Adipocyte (in vitro differentiated cells): ENCODE results near the gene PITHD1.
"Not testable (repeated sequence)": the region's sequence is repeated elsewhere in the genome, so short reads cannot be mapped to it uniquely, and the experiment has no call there.

Source experiments
- DNase-seq: peaks from one replicate; pipeline ENCODE4 v3.0.0-alpha.2; 2015; ENCODE audit warnings: low read depth
- H3K27me3 ChIP-seq: replicated peaks from 2 replicates; pipeline ENCODE4 v1.7.0; 2013; ENCODE audit warnings: mild to moderate bottlenecking, low read length, moderate library complexity; ENCODE audit not compliant: control insufficient read depth, insufficient read depth
- H3K36me3 ChIP-seq: 2 replicates; pipeline ENCODE4 v1.7.0; 2013; ENCODE audit warnings: low read length, mild to moderate bottlenecking, moderate library complexity; ENCODE audit not compliant: control insufficient read depth, insufficient read depth, severe bottlenecking
- H3K4me1 ChIP-seq: 2 replicates; pipeline ENCODE4 v1.7.0; 2013; ENCODE audit warnings: mild to moderate bottlenecking, low read length, moderate library complexity; ENCODE audit not compliant: control insufficient read depth, insufficient read depth
- H3K4me3 ChIP-seq: 2 replicates; pipeline ENCODE4 v1.7.0; 2013; ENCODE audit warnings: mild to moderate bottlenecking, low read length, moderate library complexity
- H3K9ac ChIP-seq: 2 replicates; pipeline ENCODE4 v1.7.0; 2013; ENCODE audit warnings: mild to moderate bottlenecking, low read length, moderate library complexity
- H3K9me3 ChIP-seq: 2 replicates; pipeline ENCODE4 v1.7.0; 2013; ENCODE audit warnings: mild to moderate bottlenecking, low read length, moderate library complexity; ENCODE audit not compliant: control insufficient read depth

Gene PITHD1

DNA sequence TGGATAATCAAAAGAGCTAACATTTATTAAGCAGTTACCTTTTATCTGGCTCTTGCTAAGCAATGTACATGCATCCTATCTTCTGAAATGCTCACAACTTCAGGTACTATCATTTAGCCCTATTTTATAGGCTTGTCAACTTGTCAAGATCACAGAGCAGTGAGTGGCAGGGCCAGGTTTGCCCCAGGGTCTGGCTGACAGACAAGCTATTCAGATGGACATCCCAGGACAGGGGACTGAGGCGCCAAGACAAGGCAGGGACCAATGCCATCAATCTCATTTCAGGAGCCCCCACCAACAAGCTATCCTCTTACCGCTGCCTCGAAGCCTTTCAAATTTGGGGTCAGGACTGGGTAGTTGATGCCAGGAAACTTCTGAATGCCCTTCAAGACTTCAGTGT, 38.1 kb downstream of the PITHD1 start:
- H3K27me3 ChIP-seq: no peaks in the 10 kb centered on the region
- H3K9ac ChIP-seq: no peak overlapping the region
- peaks cover 72% of the 10 kb centered on the region for H3K36me3 ChIP-seq
- DNase-seq: no peak
- no peaks in the 10 kb centered on the region for H3K4me1 ChIP-seq
- H3K9me3 ChIP-seq: no peaks in the 10 kb centered on the region
- no peak overlapping the region for H3K4me3 ChIP-seq

DNA sequence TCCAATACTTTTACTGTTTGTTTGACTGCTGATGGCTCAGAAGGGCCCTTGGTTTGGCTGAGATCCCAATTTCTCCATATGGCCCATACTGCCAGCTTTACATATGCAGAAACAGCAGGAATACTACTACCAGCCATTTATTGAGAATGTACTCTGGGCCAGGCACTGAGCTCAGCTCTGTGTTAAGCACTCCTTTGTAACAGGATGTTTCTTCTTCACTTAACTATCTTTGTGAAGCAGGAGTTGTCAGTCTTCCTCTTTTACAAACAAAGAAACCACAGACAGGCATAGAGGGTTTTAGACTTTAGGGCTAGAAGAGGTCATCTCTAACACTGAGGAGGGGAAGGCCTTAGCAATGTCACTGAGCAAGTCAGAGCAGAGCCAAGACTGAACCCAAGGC, 38.7 kb downstream of the PITHD1 start:
- Histone ChIP-seq H3K36me3 (peaks cover 66% of the 10 kb centered on the region), H3K9me3 (no peaks in the 10 kb centered on the region), H3K4me1 (no peaks in the 10 kb centered on the region), H3K9ac (no peak overlapping the region), H3K27me3 (no peaks in the 10 kb centered on the region), H3K4me3 (no peak overlapping the region)
- no peak for DNase-seq

DNA sequence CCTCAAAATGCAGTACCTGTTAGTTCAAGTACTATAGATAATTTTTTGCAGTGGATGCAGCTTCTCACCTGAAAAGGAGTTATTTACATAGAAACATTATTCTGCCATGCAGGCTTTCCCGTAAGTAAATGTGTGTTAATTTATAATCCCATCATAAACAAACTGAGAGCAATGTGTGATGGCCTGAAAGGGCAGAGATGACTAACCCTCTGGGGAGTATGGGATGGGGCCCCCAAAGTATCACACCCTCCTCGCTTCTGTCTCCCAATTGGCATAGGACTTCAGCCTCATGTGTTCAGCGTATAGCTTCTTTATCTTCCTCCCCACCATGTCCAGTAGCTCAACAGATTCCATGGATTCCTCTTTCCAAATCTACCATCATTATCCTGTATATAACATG, 39.4 kb downstream of the PITHD1 start:
- Histone ChIP-seq H3K36me3 (peaks cover 59% of the 10 kb centered on the region), H3K27me3 (no peaks in the 10 kb centered on the region)

DNA sequence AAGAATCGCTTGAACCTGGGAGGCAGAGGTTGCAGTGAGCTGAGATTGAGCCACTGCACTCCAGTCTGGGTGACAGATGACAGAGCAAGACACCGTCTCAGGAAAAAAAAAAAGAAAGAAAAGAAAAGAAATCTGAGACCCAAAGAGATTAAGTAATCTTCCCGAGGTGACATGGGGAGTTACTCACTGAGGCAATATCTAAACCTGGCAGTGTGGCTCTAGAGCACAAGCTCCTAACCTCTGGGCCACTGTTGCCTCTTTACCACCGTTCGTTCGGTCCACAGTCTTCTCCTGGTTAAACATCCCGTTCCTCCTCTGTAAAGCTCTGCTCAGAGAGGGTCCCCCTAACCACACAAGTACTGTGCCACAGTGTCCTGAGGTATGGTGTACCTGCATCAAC, 45.5 kb downstream of the PITHD1 start:
- no peak for DNase-seq
- Histone ChIP-seq H3K4me1 (peaks cover 16% of the 10 kb centered on the region), H3K36me3 (peaks cover 8% of the 10 kb centered on the region), H3K4me3 (peak overlapping the region; percentile 99), H3K9ac (no peak overlapping the region), H3K27me3 (no peaks in the 10 kb centered on the region), H3K9me3 (no peaks in the 10 kb centered on the region)

More for the DNA sequence above, 39.4 kb downstream of the PITHD1 start:
- Histone ChIP-seq H3K9me3 (no peaks in the 10 kb centered on the region), H3K9ac (no peak overlapping the region), H3K4me1 (no peaks in the 10 kb centered on the region), H3K4me3 (no peak overlapping the region)
- DNase-seq: no peak

DNA sequence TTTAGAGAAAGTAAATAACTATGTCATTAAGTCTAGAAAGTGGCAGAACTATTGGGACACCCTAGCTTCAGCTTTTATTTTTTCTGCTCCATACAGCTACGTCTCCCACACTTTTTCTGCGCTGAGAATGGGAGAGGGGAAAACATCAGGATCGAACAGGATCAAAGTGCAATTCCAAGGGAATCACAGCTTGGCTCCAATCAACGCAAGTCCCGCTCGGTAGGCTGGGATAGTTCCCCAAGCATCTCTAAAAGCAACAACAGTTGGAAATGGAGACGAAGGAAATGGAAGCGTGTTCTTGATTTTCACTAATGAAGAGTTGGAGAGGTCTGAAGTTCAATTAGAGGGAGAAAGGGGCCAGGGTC, 46.5 kb downstream of the PITHD1 start:
- Histone ChIP-seq H3K4me3 (peak overlapping the region; percentile 99), H3K9me3 (no peaks in the 10 kb centered on the region), H3K4me1 (peaks cover 16% of the 10 kb centered on the region), H3K36me3 (peaks cover 2% of the 10 kb centered on the region), H3K9ac (peak overlapping the region; percentile 100), H3K27me3 (no peaks in the 10 kb centered on the region)
- DNase-seq: no peak

DNA sequence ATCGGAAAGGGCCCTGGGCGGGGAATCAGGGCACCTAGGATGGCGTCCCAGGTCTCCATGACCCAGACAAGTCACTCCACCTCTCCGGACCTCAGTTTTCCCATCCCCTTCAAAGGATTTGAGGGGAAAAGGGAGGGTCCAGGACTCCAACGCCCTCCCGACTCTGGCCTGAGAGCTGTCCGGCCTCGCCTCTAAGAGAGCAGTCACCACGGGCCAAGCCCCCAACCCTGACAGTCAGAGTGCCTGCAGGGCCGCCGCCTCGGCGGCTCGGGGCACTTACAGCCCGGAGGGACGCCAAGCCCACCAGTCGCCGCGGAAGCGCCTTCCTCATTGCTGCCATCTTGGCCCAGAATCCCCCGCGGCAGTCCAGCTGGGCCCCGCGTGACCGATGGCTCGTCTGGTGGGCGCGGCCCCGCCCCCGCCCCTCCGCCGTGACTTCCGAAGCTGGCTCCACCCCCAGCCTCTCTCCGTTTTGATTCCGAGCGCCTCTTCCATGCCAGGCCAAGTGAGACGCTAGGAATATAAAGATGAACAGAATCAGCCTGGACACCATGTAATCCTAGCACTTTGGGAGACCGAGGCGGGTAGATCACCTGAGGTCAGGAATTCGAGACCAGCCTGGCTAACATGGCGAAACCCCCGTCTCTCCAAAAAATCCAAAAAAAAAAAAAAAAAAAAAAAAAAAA, 47.0 kb downstream of the PITHD1 start, which contains the start of gene HMGCL:
TSS of gene HMGCL (minus strand) at position 354 of the 686 bp plus-strand sequence. CDS start at position 340, 14 bp downstream.
- H3K4me3 ChIP-seq: peak within 1 kb of the TSS; percentile 99
- DNase-seq: peak; percentile 97
- H3K4me1 ChIP-seq: peaks cover 16% of the 10 kb centered on the region
- H3K9ac ChIP-seq: peak within 1 kb of the TSS; percentile 100
- no peaks in the 10 kb centered on the region for H3K9me3 ChIP-seq
- no peaks in the 10 kb centered on the region for H3K27me3 ChIP-seq
- H3K36me3 ChIP-seq: no peaks in the 10 kb centered on the region

DNA sequence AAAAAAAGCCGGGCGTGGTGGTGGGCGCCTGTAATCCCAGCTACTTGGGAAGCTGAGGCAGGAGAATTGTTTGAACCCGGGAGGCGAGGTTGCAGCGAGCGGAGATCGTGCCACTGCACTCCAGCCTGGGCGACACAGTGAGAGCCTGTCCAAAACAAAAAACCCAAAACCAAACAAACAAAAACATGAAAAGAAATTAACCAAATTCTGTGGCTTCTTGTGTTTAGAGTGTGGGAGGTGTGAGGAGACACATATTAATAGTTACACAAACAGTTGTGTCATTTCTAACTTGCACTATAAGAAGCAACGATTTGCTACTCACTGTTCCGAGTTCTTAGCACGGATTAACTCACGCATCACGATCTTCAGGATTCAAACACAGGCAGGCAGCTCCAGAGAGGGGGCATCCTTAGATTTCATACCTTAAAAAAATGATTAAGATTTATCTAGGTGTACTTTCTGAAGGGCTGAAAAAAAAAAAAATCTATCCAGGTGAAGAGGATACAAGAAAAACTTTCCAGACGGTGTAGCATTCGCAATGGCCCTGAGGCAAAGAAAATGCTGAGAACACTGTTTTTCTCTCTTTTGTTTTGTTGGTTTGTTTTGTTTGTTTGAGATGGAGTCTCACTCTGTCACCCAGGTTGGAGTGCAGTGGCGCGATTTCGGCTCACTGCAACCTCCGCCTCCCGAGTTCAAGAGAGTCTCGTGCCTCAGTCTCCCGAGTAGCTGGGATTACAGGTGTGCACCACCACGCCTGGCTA, 47.7 kb downstream of the PITHD1 start:
- Histone ChIP-seq H3K4me1 (peaks cover 16% of the 10 kb centered on the region), H3K27me3 (no peaks in the 10 kb centered on the region), H3K9me3 (no peaks in the 10 kb centered on the region), H3K9ac (peak overlapping the region; percentile 100), H3K36me3 (no peaks in the 10 kb centered on the region), H3K4me3 (peak overlapping the region; percentile 99)
- DNase-seq: no peak

DNA sequence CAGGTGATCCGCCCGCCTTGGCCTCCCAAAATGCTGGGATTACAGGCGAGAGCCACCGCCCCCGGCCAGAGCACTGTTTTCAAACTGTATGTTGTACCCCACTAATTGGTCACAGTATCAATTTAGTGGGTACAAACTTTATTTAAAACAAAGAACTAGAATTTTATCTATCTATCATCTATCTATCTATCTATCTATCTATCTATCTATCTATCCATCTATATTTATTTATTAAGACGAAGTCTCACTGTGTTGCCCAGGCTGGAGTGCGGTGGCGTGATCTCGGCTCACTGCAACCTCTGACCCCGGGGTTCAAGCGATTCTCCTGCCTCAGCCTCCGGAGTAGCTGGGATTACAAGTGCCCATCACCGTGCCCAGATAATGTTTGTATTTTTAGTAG, 48.4 kb downstream of the PITHD1 start:
- H3K36me3 ChIP-seq, H3K27me3 ChIP-seq, H3K4me3 ChIP-seq, H3K9ac ChIP-seq, DNase-seq, H3K9me3 ChIP-seq: not testable (repeated sequence)
- H3K4me1 ChIP-seq: peaks cover 16% of the 10 kb centered on the region

DNA sequence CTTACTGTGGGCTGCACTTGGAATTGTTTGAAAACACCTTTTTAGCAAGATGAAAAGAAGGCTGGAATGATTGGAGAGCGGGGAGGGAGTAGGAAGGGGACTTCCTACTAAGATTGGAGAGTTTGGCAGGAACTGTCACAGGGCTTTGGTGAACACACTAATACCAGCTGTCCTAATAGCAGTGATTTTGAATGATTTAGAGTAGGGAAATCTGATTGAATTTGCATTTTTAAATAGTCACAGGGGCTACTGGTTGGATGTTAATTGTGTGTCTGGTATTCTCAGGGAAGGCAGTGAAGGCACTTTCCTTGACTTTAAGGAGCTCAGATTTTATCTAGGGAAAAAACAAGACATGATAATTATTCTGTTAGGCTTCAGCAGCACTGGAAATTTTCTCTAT, 49.5 kb downstream of the PITHD1 start:
- DNase-seq: no peak
- Histone ChIP-seq H3K36me3 (no peaks in the 10 kb centered on the region), H3K9ac (no peak overlapping the region), H3K4me3 (no peak overlapping the region), H3K9me3 (no peaks in the 10 kb centered on the region), H3K4me1 (peaks cover 16% of the 10 kb centered on the region), H3K27me3 (no peaks in the 10 kb centered on the region)

DNA sequence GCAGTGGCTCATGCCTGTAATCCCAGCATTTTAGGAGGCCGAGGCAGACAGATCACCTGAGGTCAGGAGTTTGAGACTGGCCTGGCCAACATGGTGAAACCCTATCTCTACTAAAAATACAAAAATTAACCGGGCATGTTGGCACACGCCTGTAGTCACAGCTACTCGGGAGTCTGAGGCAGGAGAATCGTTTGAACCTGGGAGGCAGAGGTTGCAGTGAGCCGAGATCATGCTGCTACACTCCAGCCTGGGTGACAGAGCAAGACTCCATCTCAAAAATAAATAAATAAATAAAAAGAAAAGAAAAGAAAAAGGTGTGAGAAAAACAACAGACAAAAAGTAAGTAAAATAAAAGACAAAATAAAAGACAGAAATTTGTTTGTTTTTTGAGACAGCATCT, 55.9 kb downstream of the PITHD1 start:
- not testable (repeated sequence) for H3K9me3 ChIP-seq, H3K27me3 ChIP-seq, H3K9ac ChIP-seq, H3K4me3 ChIP-seq, DNase-seq, H3K4me1 ChIP-seq, H3K36me3 ChIP-seq

DNA sequence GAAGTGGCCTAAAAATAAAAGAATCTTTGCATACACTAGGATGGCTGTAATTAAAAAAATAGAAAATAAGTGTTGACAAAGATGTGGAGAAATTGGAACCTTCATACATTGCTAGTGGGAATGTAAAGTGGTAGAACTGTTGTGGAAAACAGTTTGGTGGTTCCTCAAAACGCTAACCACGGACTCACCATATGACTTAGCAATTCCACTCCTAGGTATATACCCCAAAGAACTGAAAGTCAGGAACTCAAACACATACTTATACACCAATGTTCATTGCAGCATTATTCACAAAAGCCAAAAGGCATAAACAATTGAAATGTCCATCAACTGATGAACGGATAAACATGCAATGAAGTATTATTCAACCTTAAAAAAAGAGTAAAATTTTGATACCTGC, 57.8 kb downstream of the PITHD1 start:
- Histone ChIP-seq H3K9ac (no peak overlapping the region), H3K9me3 (no peaks in the 10 kb centered on the region), H3K27me3 (peaks cover 8% of the 10 kb centered on the region), H3K4me1 (peaks cover 3% of the 10 kb centered on the region), H3K4me3 (no peak overlapping the region), H3K36me3 (no peaks in the 10 kb centered on the region)
- DNase-seq: no peak
